K562 (cell line): ENCODE measurements around the gene SIGMAR1. TPM values are rescaled to one million over a fixed set of nuclear protein-coding genes. Genes with fewer than 3 reads are reported as not detected.

ENCODE experiments used
- C11orf30 ChIP-seq: fragments of 450-650 bp; IDR thresholded peaks from 2 replicates; pipeline ENCODE4 v1.6.1; 2016; ENCODE audit warnings: low read depth, mild to moderate bottlenecking
- CTCFL ChIP-seq: IDR thresholded peaks from 2 replicates; pipeline ENCODE4 v1.6.1; 2011; ENCODE audit warnings: borderline replicate concordance, low read depth, mild to moderate bottlenecking, moderate library complexity, low read length; ENCODE audit not compliant: insufficient read depth, poor library complexity, severe bottlenecking
- MNT ChIP-seq, 2 experiments: fragments of 450-650 bp; conservative IDR thresholded peaks; 2 replicates each; pipeline ENCODE4 v1.6.1; 2017; ENCODE audit warnings: mild to moderate bottlenecking in 2 of 2, moderate library complexity in 2 of 2
- MYC ChIP-seq, 2 experiments: fragments of 250-450 bp in 1 of 2; sonication (Bioruptor Pico) in 1 of 2; IDR thresholded peaks; 2 replicates each; pipeline versions ENCODE4 v1.5.1 to v1.6.1; 2012 to 2021; ENCODE audit warnings: low read depth in 2 of 2, borderline replicate concordance in 1 of 2, improper control_type of control experiment in 1 of 2, low read length in 1 of 2, mild to moderate bottlenecking in 1 of 2, moderate library complexity in 1 of 2
- PHF20 ChIP-seq: fragments of 450-650 bp; IDR thresholded peaks from 2 replicates; pipeline ENCODE4 v1.6.1; 2018; ENCODE audit not compliant: partially characterized antibody
- YY1 ChIP-seq, 3 experiments: IDR thresholded peaks; 2 replicates each; pipeline ENCODE4 v1.6.1; 2011; ENCODE audit warnings: low read length in 2 of 3, mild to moderate bottlenecking in 2 of 3, moderate library complexity in 2 of 3, borderline replicate concordance in 1 of 3, control low read depth in 1 of 3, low read depth in 1 of 3; ENCODE audit not compliant: insufficient read depth in 3 of 3, insufficient replicate concordance in 2 of 3, control insufficient read depth in 1 of 3, insufficient read length in 1 of 3; ENCODE audit errors: extremely low read depth in 1 of 3
- ZBTB7A ChIP-seq: IDR thresholded peaks from 2 replicates; pipeline ENCODE4 v1.6.1; 2011; ENCODE audit warnings: low read depth, mild to moderate bottlenecking, low read length, moderate library complexity, borderline replicate concordance; ENCODE audit not compliant: control insufficient read depth
- ZNF445 ChIP-seq: fragments of 250-450 bp; sonication (Bioruptor Pico); IDR thresholded peaks from 2 replicates; pipeline ENCODE4 v1.4.0; 2020; ENCODE audit warnings: low read depth, mild to moderate bottlenecking, moderate library complexity
- polyA plus RNA-seq, 8 experiments: library from polyadenylated mRNA; depleted of rRNA in 4 of 8; stranded (reverse) in 5 of 8; unstranded in 3 of 8; fragments of >200 nt; fragmentation: Nextera tagmentation in 2 of 8; fragmentation: Illumina TruSeq in 1 of 8; extraction: Ambion mirVana in 2 of 8; extraction: Trizol in 1 of 8; gene quantifications; 2 replicates each; pipeline versions ENCODE4 v1.2.1 to v1.2.3, GENCODE V29; 2011 to 2014; ENCODE audit warnings: inconsistent platforms in 1 of 8, missing spikeins in 1 of 8
- total RNA-seq, 7 experiments: library from RNA; depleted of rRNA in 6 of 7; stranded (reverse); fragments of >200 nt in 6 of 7; fragmentation: Illumina TruSeq in 2 of 7; extraction: Trizol in 2 of 7; gene quantifications; 2 replicates each; pipeline versions ENCODE4 v1.2.1 to v1.2.3, GENCODE V29; 2011 to 2021; ENCODE audit warnings: low replicate concordance in 1 of 7
- TF ChIP-seq, protein P1 (sequence below): fragments of 250-450 bp; sonication (Bioruptor Pico); IDR thresholded peaks from 2 replicates; pipeline ENCODE4 v1.8.0; 2022; ENCODE audit warnings: inconsistent platforms, mild to moderate bottlenecking, moderate library complexity, borderline replicate concordance
- TF ChIP-seq, protein P2 (sequence below), 2 experiments: fragments of 450-650 bp; formaldehyde crosslinking in 1 of 2; IDR thresholded peaks; 2 replicates each; pipeline versions ENCODE4 v1.4.0 to v1.6.1; 2014 to 2020; ENCODE audit warnings: mild to moderate bottlenecking in 2 of 2, borderline replicate concordance in 1 of 2, low read depth in 1 of 2

The SIGMAR1 gene
- total and polyA plus RNA-seq, 9 of the 15 experiments (the other 6 are each of a cell fraction or from before 2014, with no cell fraction given) = 6.9 to 80.0 (median 35.2) TPM

GRCh38 chr9:34675048-34675714 lies 37.6 kb upstream of the SIGMAR1 start (continued):
- peak; percentile 98 for TF ChIP-seq CTCFL
- no peak for TF ChIP-seq ZNF445 (CRISPR knock-in tag)
- TF ChIP-seq, protein P1, sequence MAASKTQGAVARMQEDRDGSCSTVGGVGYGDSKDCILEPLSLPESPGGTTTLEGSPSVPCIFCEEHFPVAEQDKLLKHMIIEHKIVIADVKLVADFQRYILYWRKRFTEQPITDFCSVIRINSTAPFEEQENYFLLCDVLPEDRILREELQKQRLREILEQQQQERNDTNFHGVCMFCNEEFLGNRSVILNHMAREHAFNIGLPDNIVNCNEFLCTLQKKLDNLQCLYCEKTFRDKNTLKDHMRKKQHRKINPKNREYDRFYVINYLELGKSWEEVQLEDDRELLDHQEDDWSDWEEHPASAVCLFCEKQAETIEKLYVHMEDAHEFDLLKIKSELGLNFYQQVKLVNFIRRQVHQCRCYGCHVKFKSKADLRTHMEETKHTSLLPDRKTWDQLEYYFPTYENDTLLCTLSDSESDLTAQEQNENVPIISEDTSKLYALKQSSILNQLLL (CRISPR knock-in tag) = no peak
- TF ChIP-seq, protein P2, sequence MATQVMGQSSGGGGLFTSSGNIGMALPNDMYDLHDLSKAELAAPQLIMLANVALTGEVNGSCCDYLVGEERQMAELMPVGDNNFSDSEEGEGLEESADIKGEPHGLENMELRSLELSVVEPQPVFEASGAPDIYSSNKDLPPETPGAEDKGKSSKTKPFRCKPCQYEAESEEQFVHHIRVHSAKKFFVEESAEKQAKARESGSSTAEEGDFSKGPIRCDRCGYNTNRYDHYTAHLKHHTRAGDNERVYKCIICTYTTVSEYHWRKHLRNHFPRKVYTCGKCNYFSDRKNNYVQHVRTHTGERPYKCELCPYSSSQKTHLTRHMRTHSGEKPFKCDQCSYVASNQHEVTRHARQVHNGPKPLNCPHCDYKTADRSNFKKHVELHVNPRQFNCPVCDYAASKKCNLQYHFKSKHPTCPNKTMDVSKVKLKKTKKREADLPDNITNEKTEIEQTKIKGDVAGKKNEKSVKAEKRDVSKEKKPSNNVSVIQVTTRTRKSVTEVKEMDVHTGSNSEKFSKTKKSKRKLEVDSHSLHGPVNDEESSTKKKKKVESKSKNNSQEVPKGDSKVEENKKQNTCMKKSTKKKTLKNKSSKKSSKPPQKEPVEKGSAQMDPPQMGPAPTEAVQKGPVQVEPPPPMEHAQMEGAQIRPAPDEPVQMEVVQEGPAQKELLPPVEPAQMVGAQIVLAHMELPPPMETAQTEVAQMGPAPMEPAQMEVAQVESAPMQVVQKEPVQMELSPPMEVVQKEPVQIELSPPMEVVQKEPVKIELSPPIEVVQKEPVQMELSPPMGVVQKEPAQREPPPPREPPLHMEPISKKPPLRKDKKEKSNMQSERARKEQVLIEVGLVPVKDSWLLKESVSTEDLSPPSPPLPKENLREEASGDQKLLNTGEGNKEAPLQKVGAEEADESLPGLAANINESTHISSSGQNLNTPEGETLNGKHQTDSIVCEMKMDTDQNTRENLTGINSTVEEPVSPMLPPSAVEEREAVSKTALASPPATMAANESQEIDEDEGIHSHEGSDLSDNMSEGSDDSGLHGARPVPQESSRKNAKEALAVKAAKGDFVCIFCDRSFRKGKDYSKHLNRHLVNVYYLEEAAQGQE (IDR thresholded peaks at IDR 0.05; ENCODE audit: borderline replicate concordance) = peak; percentile 57; the same call in 1 of the 2 replicates
- TF ChIP-seq, protein P2 (CRISPR knock-in tag; IDR thresholded peaks at IDR 0.05; ENCODE audit: low read depth) = no peak
- TF ChIP-seq YY1 (IDR thresholded peaks at IDR 0.05; ENCODE audit: borderline replicate concordance in 1 of 3, control insufficient read depth in 1 of 3, extremely low read depth in 1 of 3, insufficient read depth in 3 of 3, insufficient read length in 1 of 3, insufficient replicate concordance in 2 of 3, low read depth in 1 of 3, low read length in 2 of 3) = peak in 1 of 3 experiments; percentile 66
- peak; percentile 23 for TF ChIP-seq PHF20
- peak; percentile 42; the same call in 1 of the 2 replicates for TF ChIP-seq ZBTB7A
- TF ChIP-seq C11orf30 = no peak
- 0 out of 4 replicates have a peak, but pooled peaks of 1 of the 2 experiments have one; percentile 20 for TF ChIP-seq MNT (conservative IDR thresholded peaks at IDR 0.05)
- peak; percentile 44; the same call in 1 of the 2 replicates for TF ChIP-seq MYC (IDR thresholded peaks at IDR 0.05; ENCODE audit: low read depth, low read length)
- no peak for TF ChIP-seq MYC (CRISPR knock-in tag; IDR thresholded peaks at IDR 0.05; ENCODE audit: borderline replicate concordance, low read depth)
